Measurements from ENCODE around the gene CA10. TPM values are rescaled to one million over a fixed set of nuclear protein-coding genes. Genes with fewer than 3 reads are reported as not detected.
A peak's percentile ranks its signal among the peaks of the same experiment; 100 is the strongest.

Gene CA10
- total RNA-seq, 1 donor from 2014 or later: not detected

DNA sequence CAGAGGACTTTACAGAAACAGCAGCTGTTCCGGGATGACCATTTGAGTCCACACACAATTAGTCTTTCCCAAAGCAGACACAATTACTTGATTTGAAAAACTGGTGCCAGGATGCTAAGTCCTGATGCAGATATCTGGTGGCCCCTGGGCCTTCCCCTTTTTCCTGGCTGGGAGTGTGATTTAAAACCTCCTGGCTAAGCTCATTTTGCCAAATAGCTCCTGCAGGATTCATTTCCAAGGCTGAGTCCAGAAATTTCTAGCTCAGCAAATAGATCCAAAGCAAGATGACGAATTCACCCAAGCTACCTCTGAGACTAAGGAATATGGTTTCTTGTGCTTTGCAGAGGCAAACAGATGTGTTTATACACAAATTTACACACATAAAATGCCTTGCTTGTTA, 422.2 kb downstream of the CA10 start:
- H3K27me3 Mint-ChIP-seq (ENCODE audit: low read depth): peaks cover 11% of the 10 kb centered on the region
- no peaks in the 10 kb centered on the region for H3K9me3 Mint-ChIP-seq (ENCODE audit: low read depth)
- H3K4me1 Mint-ChIP-seq (ENCODE audit: low read depth): no peaks in the 10 kb centered on the region
- H3K36me3 Mint-ChIP-seq (ENCODE audit: low read depth): no peaks in the 10 kb centered on the region
- no peak for DNase-seq (ENCODE audit: low spot score)
- H3K27ac Mint-ChIP-seq (ENCODE audit: unreplicated experiment): no peak overlapping the region
- TF ChIP-seq, protein P1, sequence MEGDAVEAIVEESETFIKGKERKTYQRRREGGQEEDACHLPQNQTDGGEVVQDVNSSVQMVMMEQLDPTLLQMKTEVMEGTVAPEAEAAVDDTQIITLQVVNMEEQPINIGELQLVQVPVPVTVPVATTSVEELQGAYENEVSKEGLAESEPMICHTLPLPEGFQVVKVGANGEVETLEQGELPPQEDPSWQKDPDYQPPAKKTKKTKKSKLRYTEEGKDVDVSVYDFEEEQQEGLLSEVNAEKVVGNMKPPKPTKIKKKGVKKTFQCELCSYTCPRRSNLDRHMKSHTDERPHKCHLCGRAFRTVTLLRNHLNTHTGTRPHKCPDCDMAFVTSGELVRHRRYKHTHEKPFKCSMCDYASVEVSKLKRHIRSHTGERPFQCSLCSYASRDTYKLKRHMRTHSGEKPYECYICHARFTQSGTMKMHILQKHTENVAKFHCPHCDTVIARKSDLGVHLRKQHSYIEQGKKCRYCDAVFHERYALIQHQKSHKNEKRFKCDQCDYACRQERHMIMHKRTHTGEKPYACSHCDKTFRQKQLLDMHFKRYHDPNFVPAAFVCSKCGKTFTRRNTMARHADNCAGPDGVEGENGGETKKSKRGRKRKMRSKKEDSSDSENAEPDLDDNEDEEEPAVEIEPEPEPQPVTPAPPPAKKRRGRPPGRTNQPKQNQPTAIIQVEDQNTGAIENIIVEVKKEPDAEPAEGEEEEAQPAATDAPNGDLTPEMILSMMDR (IDR thresholded peaks at IDR 0.05): no peak
- H3K4me3 Mint-ChIP-seq (ENCODE audit: unreplicated experiment): no peak overlapping the region

DNA sequence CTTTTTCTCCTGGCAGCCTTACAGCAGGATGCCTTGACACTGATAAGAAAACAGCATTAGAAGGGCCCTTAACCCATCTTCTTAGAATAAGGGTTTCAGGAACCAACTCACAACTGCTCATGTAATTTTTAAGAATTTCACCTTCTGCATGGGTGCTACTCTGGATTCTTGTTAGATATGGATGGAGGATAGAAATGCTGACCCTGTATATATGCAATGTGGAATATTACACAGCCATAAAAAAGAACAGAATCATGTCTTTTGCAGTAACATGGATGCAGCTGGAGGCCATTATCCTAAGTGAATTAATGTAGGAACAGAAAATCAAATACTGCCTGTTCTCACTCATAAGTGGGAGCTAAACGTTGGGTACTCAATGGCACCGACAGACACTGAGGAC, 423.5 kb downstream of the CA10 start:
- peaks cover 6% of the 10 kb centered on the region for H3K4me1 Mint-ChIP-seq (ENCODE audit: low read depth)
- peaks cover 11% of the 10 kb centered on the region for H3K27me3 Mint-ChIP-seq (ENCODE audit: low read depth)
- no peaks in the 10 kb centered on the region for H3K9me3 Mint-ChIP-seq (ENCODE audit: low read depth)
- H3K36me3 Mint-ChIP-seq (ENCODE audit: low read depth): no peaks in the 10 kb centered on the region
- DNase-seq (ENCODE audit: low spot score): no peak
- no peak overlapping the region for H3K27ac Mint-ChIP-seq (ENCODE audit: unreplicated experiment)
- TF ChIP-seq, protein P1 (IDR thresholded peaks at IDR 0.05): no peak
- no peak overlapping the region for H3K4me3 Mint-ChIP-seq (ENCODE audit: unreplicated experiment)

DNA sequence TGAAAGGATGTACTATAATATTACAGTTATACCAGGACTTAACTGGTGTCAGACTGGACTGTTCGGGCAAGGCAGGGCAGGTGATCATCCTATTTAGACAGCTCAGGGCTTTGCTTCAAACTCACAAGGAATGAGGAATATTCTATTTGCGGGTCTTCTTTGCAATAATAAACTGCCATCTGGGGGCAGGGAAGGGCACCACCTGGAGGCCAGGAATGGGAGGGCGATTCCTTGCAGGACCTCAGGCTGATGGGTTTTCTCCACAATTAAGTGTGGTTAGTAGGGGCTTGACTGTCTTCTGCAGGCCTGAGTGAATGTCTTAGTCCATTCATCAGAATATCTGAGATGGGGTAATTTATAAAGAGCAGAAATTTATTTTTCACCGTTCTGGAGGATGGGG, 424.1 kb downstream of the CA10 start:
- Mint-ChIP-seq H3K27ac (ENCODE audit: unreplicated experiment) (no peak overlapping the region), H3K36me3 (ENCODE audit: low read depth) (no peaks in the 10 kb centered on the region), H3K4me3 (ENCODE audit: unreplicated experiment) (no peak overlapping the region), H3K4me1 (ENCODE audit: low read depth) (peaks cover 6% of the 10 kb centered on the region), H3K27me3 (ENCODE audit: low read depth) (peaks cover 11% of the 10 kb centered on the region), H3K9me3 (ENCODE audit: low read depth) (no peaks in the 10 kb centered on the region)
- no peak for DNase-seq (ENCODE audit: low spot score)
- TF ChIP-seq, protein P1 (IDR thresholded peaks at IDR 0.05): peak; percentile 70

DNA sequence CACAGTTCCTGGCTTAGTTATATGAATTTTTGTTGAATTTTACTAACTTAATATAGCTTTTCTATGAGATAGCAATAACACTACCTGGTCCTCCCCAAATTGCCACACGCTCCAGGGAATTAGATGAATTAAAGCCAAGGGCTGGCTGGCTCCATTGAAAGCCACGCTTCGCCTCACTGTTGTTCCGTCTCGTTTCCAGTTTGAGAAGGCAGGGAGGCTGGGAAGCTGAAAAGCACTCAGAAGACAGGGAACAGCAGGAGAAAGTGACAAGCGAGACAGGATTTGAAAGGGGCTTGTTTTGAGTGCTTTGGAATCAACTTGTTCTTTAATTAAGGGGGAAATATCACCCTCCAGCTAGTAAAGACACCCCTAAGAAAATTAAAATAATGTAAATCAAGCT, 425.3 kb downstream of the CA10 start:
- Mint-ChIP-seq H3K4me3 (ENCODE audit: unreplicated experiment) (no peak overlapping the region), H3K27ac (ENCODE audit: unreplicated experiment) (no peak overlapping the region), H3K9me3 (ENCODE audit: low read depth) (no peaks in the 10 kb centered on the region), H3K4me1 (ENCODE audit: low read depth) (peaks cover 6% of the 10 kb centered on the region), H3K27me3 (ENCODE audit: low read depth) (peaks cover 11% of the 10 kb centered on the region), H3K36me3 (ENCODE audit: low read depth) (no peaks in the 10 kb centered on the region)
- TF ChIP-seq, protein P1 (IDR thresholded peaks at IDR 0.05): no peak
- DNase-seq (ENCODE audit: low spot score): no peak

DNA sequence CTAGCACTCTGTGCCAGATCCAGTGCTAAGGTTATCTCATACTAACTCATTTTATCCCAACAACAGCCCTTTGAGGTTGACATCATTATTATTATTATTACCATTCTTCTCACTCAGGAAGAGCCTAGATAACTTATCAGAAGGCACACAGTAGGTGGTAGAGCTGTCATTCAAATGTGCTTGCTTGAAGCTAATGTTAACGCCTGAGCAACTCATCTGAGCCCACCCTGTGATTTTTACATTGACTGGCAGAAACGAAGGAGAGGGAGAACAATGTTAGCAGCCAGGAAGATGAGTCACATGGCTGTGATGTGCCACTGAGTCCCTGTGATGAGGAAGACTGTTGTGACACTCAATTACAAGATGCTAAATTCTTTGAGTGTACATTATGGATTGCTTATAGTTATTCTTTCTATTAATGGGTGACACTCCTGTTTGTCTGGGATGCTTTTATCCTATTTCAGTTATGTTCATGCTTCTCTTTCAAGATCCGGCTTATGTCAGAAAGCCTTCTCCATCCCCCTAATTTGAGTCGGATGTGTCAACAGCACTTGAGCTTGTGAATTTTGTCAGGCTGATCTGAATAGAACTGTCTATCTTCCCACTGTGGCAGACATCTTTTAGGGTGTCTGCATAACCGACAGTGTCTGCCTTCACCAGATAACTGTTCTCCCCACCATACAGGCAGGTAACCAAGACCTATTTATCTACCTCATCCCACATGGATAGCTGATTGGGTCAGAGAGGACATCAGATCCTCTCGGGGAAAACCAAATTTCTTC, 426.4 kb downstream of the CA10 start:
- TF ChIP-seq, protein P1 (IDR thresholded peaks at IDR 0.05): no peak
- Mint-ChIP-seq H3K36me3 (ENCODE audit: low read depth) (no peaks in the 10 kb centered on the region), H3K27ac (ENCODE audit: unreplicated experiment) (no peak overlapping the region), H3K9me3 (ENCODE audit: low read depth) (no peaks in the 10 kb centered on the region), H3K27me3 (ENCODE audit: low read depth) (peaks cover 7% of the 10 kb centered on the region), H3K4me3 (ENCODE audit: unreplicated experiment) (no peak overlapping the region), H3K4me1 (ENCODE audit: low read depth) (peaks cover 6% of the 10 kb centered on the region)
- no peak for DNase-seq (ENCODE audit: low spot score)

Data from chondrocyte (in vitro differentiated cells).